Amniotic stem cell (primary cell): Measurements from ENCODE around the gene GRIP2.

Source experiments
- DNase-seq: peaks from one replicate; lab custom pipeline; 2025; lab: John Stamatoyannopoulos, UW

The GRIP2 gene

DNA sequence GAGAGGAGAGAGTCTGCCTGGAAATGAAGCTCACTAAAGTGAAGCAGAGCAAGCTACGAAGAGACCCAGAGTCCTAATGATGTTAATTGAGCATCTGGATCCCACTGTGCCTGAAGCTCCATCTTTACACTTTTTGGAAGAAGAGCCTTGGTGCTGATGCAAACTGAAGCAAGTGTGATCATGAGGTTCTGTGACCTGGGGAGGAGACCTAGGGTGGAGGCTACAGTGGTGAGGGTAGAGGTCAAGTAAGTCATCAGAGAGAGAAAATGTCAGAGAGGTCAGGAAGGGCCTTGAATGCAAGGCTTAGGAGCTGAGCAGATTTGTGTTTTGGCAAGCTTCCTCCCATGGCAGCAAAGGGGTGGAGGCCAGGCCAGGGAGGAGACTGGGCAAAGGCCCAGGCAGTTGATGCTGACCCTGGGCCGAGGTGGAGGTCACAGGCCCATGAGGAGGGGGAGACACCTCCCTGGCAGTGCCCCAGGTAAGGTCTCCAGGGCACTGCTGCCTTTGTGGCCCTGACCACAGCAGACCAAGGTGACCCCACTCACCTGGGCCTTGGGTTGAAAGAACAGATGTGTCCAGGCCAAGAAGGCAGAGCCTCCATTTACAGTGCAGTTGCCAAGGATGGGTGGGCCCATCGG, 1.6 kb downstream of the GRIP2 start:
- no peak for DNase-seq

DNA sequence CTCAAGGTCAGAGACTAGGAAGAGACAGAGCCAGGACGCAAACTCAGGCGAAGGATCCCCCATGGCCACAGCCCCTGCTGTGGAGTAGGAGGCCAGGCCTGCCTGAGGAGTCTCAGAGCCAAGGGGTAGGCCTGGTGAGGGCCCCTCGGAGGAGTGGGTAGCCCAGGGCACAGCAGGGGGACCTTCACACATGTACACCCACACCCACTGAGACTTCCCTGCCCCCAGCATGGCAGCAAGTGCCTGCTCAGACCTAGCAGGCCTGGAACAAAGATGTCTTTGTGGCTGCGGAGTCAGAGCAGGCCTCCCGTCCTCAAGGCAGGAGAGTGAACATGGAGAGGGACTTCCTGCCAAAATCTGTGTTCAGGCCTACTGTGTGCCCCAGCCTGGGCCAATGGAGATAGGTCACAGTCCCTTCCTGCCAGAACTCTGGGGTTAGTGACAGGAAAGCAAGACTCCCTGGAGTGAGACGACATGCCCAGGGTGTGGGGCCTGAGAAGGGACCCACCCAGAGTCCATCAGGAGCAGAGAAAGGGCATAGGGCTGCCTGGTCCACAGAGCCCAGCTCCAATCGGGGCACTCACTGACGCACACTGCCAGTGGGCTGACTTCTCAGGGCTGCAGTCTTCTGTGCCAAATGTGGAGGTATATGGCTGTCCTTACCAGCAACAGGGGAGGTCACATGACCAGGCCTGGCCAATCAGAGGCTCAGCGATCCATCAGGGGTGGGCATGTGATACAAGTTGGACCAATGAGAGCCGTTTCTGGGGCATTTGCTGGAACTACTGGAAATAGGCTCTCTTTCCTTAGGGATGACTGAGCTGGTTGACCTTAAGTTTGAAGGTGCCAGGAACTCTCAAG, 2.3 kb downstream of the GRIP2 start:
- no peak for DNase-seq

DNA sequence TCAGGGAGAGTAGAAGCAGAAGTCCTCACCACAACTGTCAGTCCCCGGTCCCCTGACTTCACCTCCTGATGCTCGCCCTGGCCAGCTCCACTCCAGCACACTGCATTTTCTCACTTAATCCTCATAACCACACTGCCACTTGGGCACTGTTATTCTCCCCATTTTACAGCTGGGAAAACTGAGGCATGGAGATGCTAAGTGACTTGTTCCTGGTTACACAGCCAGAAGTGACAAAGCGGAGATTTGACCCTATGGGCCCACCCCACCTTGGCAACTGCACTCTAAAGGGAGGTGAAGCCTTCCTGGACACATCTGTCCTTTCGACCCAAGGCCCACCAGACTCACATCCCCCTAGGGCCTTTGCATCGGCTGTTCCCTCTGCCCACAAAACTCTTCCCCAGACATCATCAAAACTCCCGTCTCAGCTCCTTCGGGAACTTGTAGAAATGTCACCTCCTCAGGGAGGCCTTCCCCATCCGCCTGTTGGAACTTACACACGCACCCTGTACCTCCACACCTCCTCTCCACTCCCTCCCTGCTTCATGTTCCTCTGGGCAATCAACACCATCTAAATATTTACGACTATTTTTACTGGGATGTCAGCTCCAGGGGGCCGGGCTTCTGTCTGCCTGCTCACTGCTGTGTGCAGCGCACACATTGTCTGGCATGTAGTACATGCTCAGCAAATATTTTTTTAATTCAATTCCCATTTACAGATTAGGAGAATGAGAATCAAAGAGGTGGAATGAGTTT, 3.1 kb downstream of the GRIP2 start:
- no peak for DNase-seq

DNA sequence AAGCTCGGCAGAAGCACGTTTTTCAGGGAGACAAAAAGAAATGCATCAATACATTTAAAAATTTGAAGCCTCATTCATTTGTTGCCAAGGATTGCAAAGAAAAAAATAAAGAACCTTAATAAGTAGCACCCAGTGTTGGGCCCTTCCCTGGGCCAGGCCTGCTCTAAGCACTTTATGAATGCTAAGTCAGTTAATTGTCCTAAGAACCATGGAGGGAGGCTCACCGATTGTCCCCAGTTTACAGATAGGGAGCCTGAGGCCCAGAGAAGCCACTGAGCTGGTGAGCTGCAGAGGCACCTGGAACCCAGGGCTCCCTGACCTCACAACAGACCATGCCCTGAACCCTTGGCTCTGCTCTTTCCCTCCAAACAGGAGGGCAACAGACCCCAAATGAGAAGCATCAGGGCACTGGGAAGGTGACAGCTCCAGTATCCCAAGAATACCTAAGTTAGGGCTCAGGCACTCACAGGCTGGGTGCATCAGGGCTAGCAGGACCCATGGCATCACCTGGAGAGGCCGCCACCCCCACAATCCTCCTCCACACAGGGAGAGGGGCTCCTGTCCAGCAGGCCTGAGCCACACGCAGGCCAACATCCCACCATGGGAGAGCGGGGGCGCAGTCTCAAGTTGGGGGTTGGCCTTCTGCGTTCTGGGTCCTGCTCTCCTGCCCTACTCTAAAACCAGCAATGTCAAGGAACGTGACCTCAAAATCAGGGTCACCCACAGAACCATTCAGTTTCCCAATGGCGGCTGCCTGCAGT, 3.9 kb downstream of the GRIP2 start:
- no peak for DNase-seq

DNA sequence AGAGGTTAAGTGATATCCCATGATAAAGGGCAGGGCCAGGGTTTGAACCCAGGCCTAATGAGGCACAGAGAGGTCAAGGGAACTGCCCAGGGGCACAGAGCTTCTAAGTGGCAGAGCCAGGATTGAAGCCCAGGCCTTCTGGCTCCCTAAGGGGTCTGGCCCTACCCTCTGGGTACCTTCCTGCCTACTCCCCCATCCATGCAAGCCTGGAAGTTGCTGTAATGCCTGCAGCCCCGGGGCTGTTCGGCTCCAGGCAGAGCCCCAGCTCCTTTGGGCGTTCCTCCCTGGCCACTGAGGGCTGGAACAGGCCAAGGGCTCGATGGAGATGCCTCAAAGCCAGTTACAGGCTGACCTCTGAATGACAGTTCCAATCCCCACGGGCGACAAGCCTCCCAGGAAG, 4.5 kb downstream of the GRIP2 start:
- DNase-seq = no peak

DNA sequence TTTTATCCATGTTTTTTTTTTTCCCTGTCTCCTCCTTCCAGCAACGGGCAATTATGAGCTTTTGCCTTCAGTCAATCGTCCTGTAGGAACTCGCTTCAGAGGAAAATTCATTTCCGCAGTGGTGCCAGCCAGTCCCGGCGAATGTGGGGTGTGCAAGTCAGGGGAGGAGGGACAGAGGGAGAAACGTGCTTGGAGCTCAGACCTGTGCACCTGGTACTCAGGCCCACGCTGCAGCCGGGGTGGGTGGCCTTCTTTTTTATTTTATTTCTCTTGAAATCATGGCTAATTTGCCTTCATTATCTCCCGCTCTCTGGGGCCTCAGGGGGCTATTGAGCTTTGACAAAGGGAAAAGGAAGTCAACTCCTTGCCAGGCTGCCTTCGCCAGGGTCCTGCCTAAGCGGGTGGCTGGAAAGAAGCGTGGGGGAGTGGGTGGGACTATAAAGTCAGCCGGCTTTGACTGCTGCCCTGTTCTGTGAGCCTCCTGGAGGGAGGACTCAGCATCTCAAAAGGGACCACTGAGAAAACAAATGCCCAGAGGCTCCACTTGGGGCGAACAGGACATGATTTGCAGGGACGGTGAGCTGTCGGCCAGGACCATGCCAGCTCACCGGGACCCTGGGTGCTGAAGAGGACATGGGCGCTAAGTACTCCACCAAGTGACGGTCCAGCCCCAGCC, 5.5 kb downstream of the GRIP2 start:
- no peak for DNase-seq

DNA sequence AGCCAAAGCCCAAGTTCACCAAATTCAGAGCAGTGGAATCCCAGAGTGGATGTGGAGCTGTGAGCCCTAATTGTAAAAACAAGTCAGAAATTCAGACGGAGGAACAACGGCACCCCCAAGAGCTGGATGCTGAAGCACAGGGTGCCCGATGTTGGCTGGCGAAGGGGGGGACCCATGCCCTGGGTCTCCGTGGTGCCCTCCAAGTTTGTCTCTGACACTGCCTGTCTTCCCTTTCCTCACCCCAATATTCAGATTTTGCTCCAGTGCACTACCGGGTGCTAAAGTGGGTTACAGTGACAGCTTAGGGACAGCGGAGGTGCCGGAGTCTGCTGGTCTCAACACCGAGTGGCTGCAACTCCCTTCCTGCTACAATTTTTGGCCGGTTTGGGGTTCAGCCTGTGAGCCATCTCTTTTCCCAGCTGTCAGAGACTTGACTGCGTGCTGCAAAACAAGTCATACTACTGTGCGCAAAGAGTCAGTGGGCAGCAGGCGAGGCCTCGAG, 6.6 kb downstream of the GRIP2 start:
- DNase-seq = no peak

DNA sequence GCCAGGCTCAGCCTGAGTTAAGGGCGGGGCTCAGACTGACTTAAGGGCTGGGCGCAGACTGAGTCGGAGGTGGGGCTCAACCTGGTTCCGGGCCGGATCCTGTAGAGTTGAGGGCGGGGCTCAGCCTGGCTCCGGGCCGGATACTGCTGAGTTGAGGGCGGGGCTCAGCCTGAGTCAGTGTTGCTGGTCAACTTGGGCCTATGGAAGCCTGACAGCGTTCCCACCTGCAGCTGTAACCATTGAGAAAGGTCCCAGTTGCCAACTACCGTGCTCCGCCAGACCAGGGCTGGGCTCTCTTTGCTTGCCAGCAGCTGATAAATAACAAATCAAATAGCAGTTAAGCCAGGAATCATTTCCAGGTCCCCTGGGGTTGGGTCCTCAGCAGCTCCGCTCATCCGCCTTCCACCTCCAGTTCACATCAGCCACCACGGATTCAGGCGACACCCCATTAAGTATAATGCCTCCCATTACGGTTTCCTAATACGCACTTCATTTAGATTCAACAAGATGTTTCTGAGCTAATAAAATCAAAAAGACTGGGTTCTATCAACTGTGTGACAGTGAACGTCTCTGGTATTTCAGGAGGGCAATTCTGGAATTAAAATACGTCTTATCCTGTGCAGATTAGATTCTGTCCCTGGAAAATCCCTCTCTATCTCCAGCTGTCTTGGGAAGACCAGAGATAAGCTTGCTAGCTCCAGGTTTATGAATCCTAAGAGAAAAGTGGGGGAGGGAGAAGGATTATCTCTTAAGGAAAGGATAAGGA, 7.3 kb downstream of the GRIP2 start:
- DNase-seq = no peak

DNA sequence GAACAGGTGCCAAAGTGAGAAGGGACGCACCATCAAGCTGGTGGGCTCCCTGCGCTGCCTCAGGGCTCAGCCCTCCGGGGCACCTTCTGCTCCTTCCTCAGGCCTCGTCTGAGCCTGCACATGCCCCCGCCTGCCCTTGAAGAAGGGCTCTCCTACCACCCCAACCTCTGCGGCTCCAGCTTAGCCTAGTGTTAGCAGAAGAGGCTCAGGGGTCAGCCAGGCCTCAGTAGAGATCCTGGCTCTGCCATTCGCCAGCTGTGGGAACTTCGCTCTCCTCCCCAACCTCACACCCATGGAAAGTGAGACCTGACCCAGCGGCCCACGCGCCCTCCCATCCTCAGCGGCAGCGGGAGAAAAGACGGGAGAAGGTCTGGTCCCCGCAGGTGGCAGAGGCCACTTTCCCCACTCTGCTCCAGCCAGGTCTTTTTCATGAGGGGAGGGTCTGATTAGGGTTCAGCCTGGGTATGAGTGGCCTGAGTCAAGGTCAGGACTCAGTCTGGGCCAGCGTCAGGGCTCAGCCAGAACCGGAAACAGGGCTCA, 8.2 kb downstream of the GRIP2 start:
- no peak for DNase-seq

DNA sequence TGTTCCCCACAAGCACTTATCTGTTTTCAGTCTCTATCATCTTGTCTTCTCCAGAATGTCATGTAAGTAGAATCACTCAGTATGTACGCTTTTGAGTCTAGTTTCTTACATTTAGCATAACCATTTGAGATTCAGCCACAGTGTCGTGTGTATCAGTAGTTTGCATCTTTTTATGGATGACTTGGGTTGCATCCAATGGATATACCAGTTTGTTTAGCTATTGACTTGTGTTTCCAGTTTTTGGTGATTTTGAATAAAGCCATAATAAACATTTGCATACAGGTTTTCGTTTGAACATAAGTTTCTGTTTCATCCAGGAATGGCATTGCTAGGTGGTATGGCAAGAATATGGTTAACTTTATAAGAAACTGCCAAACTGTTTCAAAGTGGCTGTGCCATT, 12.1 kb downstream of the GRIP2 start:
- DNase-seq = no peak

DNA sequence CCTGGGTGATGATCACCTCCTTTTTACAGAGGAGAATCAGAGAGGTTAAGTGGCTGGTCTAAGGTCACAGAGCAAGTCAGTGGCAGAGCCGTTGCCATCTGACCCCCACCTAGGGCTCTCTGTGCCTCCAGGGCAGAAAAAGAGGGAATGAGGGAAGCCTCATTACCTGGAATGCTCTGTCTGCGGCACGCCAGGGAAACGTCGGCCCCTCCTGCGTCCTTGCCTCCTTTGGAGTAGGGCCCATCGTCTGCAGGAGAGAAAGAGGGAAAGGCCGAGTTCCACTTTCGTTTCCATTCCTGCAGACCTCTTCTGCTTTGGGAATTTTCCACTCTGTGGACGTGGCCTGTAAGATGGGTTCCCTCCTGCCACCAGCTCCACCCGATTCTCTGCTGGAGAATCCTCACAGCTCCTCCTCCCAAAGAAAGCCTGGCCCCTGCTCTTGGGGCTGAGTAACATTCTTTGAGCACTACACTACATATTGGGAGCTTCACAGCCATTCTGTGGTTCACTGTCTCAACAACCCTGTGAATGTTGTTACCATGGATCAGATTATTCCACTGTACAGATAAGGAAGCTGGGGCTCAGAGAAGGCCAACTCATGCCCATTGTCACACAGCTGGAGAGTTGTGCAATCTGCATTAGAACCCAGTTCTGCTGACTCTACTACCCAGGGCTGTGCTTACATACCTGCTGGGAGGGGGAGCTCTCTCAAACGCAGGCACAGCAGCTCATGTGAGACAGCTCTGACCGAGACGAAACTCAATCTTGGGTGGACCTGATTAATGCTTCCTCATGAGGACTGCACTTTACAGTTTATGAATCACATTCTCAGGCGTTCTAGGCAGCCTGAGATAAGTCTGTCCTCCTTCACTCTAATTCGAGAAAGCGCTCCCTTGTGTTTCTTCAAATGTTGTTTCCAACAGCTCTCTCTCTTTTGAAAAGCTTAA, 14.2 kb downstream of the GRIP2 start:
- DNase-seq = no peak

DNA sequence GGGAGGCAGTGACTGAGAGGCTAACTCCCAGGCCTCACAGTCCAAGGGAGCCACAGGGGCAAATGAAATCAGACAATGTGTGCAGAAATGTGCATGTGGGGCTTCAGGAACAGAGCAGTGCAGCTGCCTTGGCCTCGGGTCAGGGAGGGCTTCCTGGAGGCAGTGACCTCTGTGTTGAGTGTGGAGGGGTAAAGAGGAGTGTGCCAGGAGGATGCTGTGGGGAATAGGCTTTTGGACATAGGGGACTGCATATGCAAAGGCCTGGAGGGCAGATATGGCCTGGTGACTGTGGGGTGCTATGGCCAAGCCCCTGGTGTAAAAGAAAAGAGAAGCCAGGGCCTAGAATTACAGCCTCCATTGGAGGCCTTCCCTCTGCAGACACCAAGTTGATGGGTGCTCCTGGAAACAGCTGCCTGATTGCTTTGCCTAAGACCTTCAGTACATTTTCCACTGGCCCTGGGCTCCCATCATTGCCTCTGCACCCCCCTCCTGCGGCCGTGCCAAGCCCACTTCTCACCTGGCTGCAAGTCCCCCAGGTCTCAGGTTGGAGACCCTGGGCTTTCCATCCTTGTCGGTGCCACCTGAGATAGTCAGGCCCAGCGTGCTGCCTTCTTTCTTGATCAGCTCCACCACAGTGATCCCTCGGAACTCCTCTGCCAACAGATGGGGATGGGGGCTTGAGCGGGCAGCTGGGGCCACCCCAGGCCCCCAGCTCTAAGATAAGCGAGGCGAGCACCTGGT, 15.1 kb downstream of the GRIP2 start:
- no peak for DNase-seq

DNA sequence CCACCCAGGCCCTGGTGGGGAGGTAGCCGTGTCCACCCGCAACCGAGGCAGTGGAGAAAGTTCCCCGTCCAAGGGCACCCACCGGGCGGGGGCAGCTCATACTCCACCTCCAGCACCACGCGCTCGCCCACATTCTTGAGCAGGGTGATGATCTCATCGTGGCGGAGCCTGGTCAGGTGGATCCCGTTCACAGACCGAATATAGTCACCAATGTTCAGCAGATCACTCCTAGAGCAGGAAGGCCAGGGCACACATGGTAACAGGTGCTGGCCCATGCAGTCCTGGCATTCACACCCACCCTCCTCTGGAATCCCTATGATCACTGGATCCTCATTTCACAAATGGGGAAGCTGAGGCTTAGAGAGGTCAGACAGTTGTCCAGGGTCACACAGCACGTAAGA, 15.8 kb downstream of the GRIP2 start:
- DNase-seq = no peak

DNA sequence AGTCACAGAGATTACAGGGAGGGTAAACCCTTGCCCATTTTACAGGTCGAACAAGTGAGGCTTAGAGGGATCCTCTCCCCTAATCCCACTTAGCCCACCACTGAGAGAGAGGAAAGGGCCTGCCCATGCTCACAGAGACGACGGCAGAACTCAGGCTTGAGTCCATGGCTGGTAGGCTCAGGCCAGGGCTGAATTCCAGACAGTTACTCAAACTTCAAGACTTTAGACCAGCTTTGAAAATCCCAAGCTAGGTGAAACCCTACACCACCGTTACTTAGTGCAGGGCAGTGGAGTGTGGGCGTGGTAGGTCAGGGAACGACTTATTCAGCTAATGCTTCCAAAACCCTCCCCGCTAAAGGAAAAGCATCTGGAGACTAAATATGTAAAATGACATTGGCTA, 16.4 kb downstream of the GRIP2 start:
- no peak for DNase-seq

DNA sequence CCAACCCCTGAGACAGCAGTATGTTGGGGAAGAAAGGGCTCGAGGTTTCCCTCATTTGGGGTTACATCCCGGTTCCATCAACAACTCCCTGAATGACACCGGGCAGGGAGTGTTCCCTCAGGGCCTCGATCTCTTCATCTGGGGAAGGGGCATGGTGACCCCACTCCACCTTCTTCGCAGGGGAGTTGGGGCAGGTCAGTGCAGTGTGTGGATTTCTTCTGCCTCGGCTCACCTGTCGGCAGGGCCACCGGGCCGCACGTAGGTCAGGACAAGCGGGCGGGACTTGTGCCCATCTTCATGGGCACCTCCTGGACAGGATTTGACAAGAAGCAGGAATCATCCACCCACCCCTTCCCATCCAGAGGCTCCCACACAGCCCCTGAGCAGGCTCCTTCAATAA, 17.4 kb downstream of the GRIP2 start:
- DNase-seq = no peak

DNA sequence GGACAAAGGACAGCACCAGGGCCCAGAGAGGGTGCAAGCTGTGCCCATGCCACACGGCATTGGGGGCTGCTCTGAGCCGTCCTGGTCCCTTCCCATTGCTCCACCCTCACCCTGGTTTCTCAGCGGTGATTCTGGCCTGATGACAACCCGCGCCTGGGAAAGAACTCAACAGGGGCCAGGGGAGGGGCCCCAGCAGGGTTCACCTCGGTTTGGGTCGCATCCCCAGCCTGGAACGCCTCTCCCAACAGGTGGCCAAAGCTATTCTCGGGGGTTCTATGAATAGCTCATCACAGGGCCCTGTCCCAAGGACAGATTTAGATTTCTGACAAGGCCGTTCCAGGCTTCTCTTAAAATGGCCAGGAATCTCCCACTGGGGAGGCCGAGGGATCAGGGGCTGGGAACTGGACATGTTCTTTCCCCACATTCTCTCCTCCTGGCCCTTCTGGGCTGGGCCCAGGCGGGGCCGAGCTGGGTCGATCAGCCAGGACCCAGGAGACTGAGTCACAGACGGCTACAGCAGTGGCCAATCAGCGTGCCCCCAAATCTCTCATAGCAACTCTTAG, 17.9 kb downstream of the GRIP2 start:
- DNase-seq = no peak

DNA sequence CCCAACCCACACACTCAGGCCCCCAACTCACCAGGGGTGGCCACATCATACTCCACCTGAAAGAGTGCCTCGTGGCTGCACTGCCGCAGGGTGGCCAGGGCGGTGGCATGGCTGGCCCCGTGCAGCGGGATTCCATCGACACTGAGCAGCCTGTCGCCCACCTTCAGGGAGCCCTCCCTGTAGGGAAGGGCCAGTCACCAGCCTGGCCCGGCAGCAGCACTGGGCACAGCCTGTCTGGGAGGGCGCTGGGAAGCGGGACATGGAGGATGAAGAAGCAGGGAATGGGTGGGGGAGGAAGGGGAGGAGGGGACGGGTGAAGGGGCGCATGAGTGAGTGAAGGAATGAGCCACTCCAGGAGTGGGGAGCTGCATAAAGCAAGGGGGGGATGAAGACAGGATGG, 18.5 kb downstream of the GRIP2 start:
- DNase-seq = no peak

DNA sequence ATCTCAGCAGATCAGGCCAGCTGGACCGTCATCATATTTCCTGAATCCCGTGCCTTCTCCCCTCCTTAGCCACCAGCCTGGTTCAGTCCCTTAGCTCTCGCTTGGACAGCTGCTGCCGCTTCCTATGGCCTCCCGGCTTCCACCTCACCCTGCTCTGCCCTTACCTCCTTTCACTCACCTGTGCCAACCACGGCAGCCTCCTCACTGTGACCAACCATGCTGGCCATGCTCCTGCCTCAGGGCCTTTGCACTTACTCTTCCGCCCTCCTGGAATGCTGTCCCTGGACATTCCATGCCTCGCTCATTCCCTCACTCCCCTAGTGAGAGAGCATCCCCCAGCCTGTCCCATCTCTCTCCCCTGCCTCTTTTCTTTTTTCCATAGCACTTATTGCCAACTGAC, 19.2 kb downstream of the GRIP2 start:
- DNase-seq = no peak
